ENCODE data around the gene ABI3.

ABI3 gene

DNA sequence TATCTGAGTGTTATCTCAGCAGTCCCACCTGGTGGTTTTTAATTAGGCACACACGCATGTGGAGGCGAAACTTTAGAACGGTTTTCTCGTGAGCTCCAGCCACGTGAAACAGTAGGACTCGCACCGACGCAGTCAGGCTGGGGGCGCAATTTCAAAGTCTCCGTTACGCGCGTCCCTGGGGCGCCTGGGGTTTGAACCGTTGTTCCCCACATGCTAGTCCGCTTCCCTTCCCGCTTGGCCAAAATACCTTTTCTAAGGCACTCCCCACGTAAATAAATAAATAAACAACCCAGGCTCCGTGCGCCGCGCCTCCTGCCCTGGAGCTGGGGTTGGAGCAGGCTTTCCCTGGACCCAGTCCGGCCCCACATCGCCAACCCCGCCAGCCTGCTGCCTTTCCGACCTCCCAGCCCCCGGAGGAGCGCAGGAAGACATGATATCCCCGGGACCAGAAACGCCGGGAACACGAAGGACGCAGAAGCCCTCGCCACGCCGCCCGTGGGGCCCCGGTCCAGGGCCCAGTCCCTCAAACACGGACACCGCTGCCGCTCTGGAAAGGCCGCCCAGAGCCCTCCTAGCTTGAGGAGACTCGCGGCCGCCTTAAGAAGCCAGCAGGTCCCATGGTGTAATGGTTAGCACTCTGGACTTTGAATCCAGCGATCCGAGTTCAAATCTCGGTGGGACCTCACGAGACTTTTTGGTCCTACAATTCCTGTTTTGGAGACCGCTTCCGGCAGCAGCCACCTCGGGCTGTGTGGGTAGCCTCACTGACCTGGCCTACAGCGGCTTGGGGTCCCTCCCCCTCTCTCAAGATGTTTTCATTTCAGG is 18.4 kb upstream of the ABI3 start:
- TF ChIP-seq, protein P1, sequence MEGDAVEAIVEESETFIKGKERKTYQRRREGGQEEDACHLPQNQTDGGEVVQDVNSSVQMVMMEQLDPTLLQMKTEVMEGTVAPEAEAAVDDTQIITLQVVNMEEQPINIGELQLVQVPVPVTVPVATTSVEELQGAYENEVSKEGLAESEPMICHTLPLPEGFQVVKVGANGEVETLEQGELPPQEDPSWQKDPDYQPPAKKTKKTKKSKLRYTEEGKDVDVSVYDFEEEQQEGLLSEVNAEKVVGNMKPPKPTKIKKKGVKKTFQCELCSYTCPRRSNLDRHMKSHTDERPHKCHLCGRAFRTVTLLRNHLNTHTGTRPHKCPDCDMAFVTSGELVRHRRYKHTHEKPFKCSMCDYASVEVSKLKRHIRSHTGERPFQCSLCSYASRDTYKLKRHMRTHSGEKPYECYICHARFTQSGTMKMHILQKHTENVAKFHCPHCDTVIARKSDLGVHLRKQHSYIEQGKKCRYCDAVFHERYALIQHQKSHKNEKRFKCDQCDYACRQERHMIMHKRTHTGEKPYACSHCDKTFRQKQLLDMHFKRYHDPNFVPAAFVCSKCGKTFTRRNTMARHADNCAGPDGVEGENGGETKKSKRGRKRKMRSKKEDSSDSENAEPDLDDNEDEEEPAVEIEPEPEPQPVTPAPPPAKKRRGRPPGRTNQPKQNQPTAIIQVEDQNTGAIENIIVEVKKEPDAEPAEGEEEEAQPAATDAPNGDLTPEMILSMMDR (IDR thresholded peaks at IDR 0.05): peak; percentile 61
- TF ChIP-seq ZFX (IDR thresholded peaks at IDR 0.05; ENCODE audit: borderline replicate concordance): no peak
- H3K27ac ChIP-seq: peak overlapping the region; percentile 89

GRCh38 chr17:49193513-49194296 is 16.8 kb upstream of the ABI3 start:
- TF ChIP-seq, protein P1 (IDR thresholded peaks at IDR 0.05): no peak
- no peak for TF ChIP-seq ZFX (IDR thresholded peaks at IDR 0.05; ENCODE audit: borderline replicate concordance)
- peak overlapping the region; percentile 89 for H3K27ac ChIP-seq

DNA sequence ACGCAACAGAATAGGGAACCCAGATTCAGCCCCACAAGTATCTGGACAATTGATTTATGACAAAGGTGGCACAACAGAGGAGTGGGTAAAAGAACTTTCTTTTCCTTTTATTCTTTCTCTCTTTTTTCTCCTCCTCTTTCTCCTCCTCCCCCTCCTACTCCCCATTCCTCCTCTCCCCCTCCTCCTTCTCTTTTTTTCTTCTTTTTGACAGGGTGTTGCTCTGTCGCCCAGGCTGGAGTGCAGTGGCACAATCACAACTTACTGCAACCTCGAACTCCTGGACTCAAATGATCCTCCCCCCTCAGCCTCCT is 16.3 kb upstream of the ABI3 start:
- TF ChIP-seq ZFX (IDR thresholded peaks at IDR 0.05; ENCODE audit: borderline replicate concordance): no peak
- TF ChIP-seq, protein P1 (IDR thresholded peaks at IDR 0.05): no peak
- no peak overlapping the region for H3K27ac ChIP-seq

- TF ChIP-seq, protein P1 (IDR thresholded peaks at IDR 0.05): no peak
- no peak for TF ChIP-seq ZFX (IDR thresholded peaks at IDR 0.05; ENCODE audit: borderline replicate concordance)
These were observed 14.8 kb upstream of the ABI3 start for GRCh38 chr17:49195751-49196150.

GRCh38 chr17:49196520-49196919 is 14.0 kb upstream of the ABI3 start:
- no peak for TF ChIP-seq ZFX (IDR thresholded peaks at IDR 0.05; ENCODE audit: borderline replicate concordance)
- TF ChIP-seq, protein P1 (IDR thresholded peaks at IDR 0.05): no peak

More at GRCh38 chr17:49195751-49196150, 14.8 kb upstream of the ABI3 start:
- no peak overlapping the region for H3K27ac ChIP-seq

DNA sequence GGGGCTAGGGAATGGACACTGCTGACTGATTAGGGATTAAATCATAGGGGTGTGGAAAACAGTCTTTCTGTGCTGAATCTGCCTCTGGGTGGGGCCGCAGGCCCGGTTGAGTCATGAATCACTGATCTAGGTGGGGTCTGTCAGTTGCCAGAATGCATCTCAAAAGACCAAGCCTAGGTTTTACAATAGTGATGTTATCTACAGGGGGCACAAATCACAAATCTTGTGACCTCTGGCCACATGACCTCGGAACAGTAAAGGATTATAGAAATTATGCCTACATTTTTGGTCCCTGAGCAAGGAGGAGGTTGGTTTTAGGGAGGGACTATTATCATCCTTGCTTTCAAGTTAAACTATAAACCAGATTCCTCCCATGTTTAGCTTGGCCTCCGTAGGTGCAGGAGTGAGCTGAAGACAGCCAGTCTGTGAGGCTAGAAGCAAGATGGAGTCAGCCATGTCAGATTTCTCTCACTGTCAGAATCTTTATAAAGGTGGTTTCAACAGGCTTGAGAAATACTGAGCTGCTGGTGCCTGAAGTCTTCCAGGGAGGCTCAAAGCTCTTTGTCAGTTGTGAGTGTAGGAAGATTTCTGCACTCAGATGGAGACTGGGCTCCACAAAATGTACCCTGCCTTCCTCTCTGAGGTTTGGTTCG is 13.0 kb upstream of the ABI3 start:
- TF ChIP-seq ZFX (IDR thresholded peaks at IDR 0.05; ENCODE audit: borderline replicate concordance): no peak
- TF ChIP-seq, protein P1 (IDR thresholded peaks at IDR 0.05): no peak
- H3K27ac ChIP-seq: no peak overlapping the region

More at GRCh38 chr17:49196520-49196919, 14.0 kb upstream of the ABI3 start:
- no peak overlapping the region for H3K27ac ChIP-seq
